HEK293 (cell line): Measurements from ENCODE around the gene NKX1-1.

Experiments used
- CTCF ChIA-PET: fragments of 350-600 bp; formaldehyde crosslinking; extraction: SDS; loops from one replicate; lab custom pipeline; 2021; ENCODE audit warnings: antibody characterized with exemption; lab: Yijun Ruan, JAX
- POLR2A ChIA-PET: fragments of 300-600 bp; formaldehyde crosslinking; extraction: SDS; loops from one replicate; lab custom pipeline; 2020; ENCODE audit warnings: antibody characterized with exemption, inconsistent platforms; lab: Yijun Ruan, JAX
- H3K27ac ChIP-seq: fragments of 200-500 bp; sonication (Bioruptor generic); 2 replicates; pipeline ENCODE4 v1.5.1; 2014; ENCODE audit warnings: low read depth, low read length, control low read depth, inconsistent platforms; ENCODE audit errors: extremely low read depth
- H3K36me3 ChIP-seq, 2 experiments: fragments of 200-500 bp in 1 of 2; sonication (Bioruptor generic) in 1 of 2; 1 replicate in 1 of 2; 2 replicates in 1 of 2; pipeline ENCODE4 v1.5.1; 2014 to 2017; ENCODE audit warnings: inconsistent platforms in 2 of 2, low read length in 2 of 2; ENCODE audit not compliant: control insufficient read depth in 2 of 2, insufficient read depth in 1 of 2
- H3K4me1 ChIP-seq: fragments of 200-500 bp; sonication (Bioruptor generic); 2 replicates; pipeline ENCODE4 v1.5.1; 2014; ENCODE audit warnings: mild to moderate bottlenecking, low read length, inconsistent platforms; ENCODE audit not compliant: control insufficient read depth, insufficient read depth
- H3K4me3 ChIP-seq: 2 replicates; pipeline ENCODE4 v1.5.1; 2011; ENCODE audit warnings: low read depth, mild to moderate bottlenecking, control low read depth, low read length, moderate library complexity
- H3K9me3 ChIP-seq: fragments of 200-500 bp; sonication (Bioruptor generic); 2 replicates; pipeline ENCODE4 v1.5.1; 2014; ENCODE audit warnings: low read depth, low read length, inconsistent platforms; ENCODE audit not compliant: control insufficient read depth, insufficient read depth
- EGR2 ChIP-seq: fragments of 450-650 bp; formaldehyde crosslinking; IDR thresholded peaks from 2 replicates; pipeline ENCODE4 v1.5.1; 2016; ENCODE audit warnings: low read depth, missing biosample characterization, missing genetic modification characterization
- KLF17 ChIP-seq: fragments of 450-650 bp; formaldehyde crosslinking; IDR thresholded peaks from 2 replicates; pipeline ENCODE4 v1.5.1; 2016; ENCODE audit warnings: missing biosample characterization, missing genetic modification characterization
- MYNN ChIP-seq: fragments of 450-650 bp; formaldehyde crosslinking; IDR thresholded peaks from 2 replicates; pipeline ENCODE4 v1.5.1; 2016; ENCODE audit warnings: missing biosample characterization, missing genetic modification characterization, borderline replicate concordance
- PATZ1 ChIP-seq: fragments of 450-650 bp; formaldehyde crosslinking; IDR thresholded peaks from 2 replicates; pipeline ENCODE4 v1.5.1; 2016; ENCODE audit warnings: missing biosample characterization, missing genetic modification characterization
- PRDM4 ChIP-seq: fragments of 450-650 bp; formaldehyde crosslinking; IDR thresholded peaks from 2 replicates; pipeline ENCODE4 v1.5.1; 2017; ENCODE audit warnings: missing biosample characterization, missing genetic modification characterization
- PRDM6 ChIP-seq: fragments of 450-650 bp; formaldehyde crosslinking; IDR thresholded peaks from 2 replicates; pipeline ENCODE4 v1.5.1; 2017; ENCODE audit warnings: missing biosample characterization, missing genetic modification characterization
- SETDB1 ChIP-seq: IDR thresholded peaks from one replicate; pipeline ENCODE4 v1.6.1; 2017; ENCODE audit warnings: mild to moderate bottlenecking, low read length, moderate library complexity, mixed read lengths; ENCODE audit not compliant: insufficient read length
- ZBTB17 ChIP-seq: fragments of 450-650 bp; formaldehyde crosslinking; IDR thresholded peaks from 2 replicates; pipeline ENCODE4 v1.5.1; 2016; ENCODE audit warnings: missing biosample characterization, missing genetic modification characterization
- ZBTB20 ChIP-seq: fragments of 450-650 bp; formaldehyde crosslinking; IDR thresholded peaks from 2 replicates; pipeline ENCODE4 v1.5.1; 2016; ENCODE audit warnings: missing biosample characterization, missing genetic modification characterization
- ZFHX2 ChIP-seq: fragments of 450-650 bp; formaldehyde crosslinking; conservative IDR thresholded peaks from 2 replicates; pipeline ENCODE4 v1.5.1; 2016; ENCODE audit warnings: missing biosample characterization, missing genetic modification characterization
- ZFP37 ChIP-seq: fragments of 450-650 bp; formaldehyde crosslinking; IDR thresholded peaks from 2 replicates; pipeline ENCODE4 v1.5.1; 2016; ENCODE audit warnings: missing biosample characterization, missing genetic modification characterization
- ZNF24 ChIP-seq: fragments of 450-650 bp; formaldehyde crosslinking; IDR thresholded peaks from 2 replicates; pipeline ENCODE4 v1.5.1; 2016; ENCODE audit warnings: missing biosample characterization, missing genetic modification characterization
- ZNF292 ChIP-seq: fragments of 450-650 bp; formaldehyde crosslinking; IDR thresholded peaks from 2 replicates; pipeline ENCODE4 v1.5.1; 2016; ENCODE audit warnings: low read depth, missing biosample characterization, missing genetic modification characterization, borderline replicate concordance
- ZNF510 ChIP-seq: fragments of 450-650 bp; formaldehyde crosslinking; IDR thresholded peaks from 2 replicates; pipeline ENCODE4 v1.5.1; 2018; ENCODE audit warnings: mild to moderate bottlenecking, missing genetic modification characterization, missing biosample characterization; ENCODE audit not compliant: insufficient replicate concordance
- ZNF513 ChIP-seq: fragments of 450-650 bp; IDR thresholded peaks from 2 replicates; pipeline ENCODE4 v1.5.1; 2018; ENCODE audit warnings: missing biosample characterization, missing genetic modification characterization
- ZNF521 ChIP-seq: fragments of 450-650 bp; formaldehyde crosslinking; IDR thresholded peaks from 2 replicates; pipeline ENCODE4 v1.5.1; 2017; ENCODE audit warnings: missing biosample characterization, mild to moderate bottlenecking, missing genetic modification characterization
- ZNF548 ChIP-seq: fragments of 450-650 bp; formaldehyde crosslinking; IDR thresholded peaks from 2 replicates; pipeline ENCODE4 v1.5.1; 2016; ENCODE audit warnings: missing biosample characterization, missing genetic modification characterization
- ZNF555 ChIP-seq: fragments of 450-650 bp; formaldehyde crosslinking; conservative IDR thresholded peaks from 2 replicates; pipeline ENCODE4 v1.5.1; 2017; ENCODE audit warnings: missing biosample characterization, mild to moderate bottlenecking, missing genetic modification characterization, inconsistent platforms
- ZNF558 ChIP-seq: fragments of 450-650 bp; formaldehyde crosslinking; IDR thresholded peaks from 2 replicates; pipeline ENCODE4 v1.5.1; 2016; ENCODE audit warnings: missing biosample characterization, missing genetic modification characterization
- ZNF624 ChIP-seq: fragments of 450-650 bp; formaldehyde crosslinking; IDR thresholded peaks from 2 replicates; pipeline ENCODE4 v1.5.1; 2017; ENCODE audit warnings: missing biosample characterization, missing genetic modification characterization
- ZNF670 ChIP-seq: fragments of 450-650 bp; formaldehyde crosslinking; IDR thresholded peaks from 2 replicates; pipeline ENCODE4 v1.5.1; 2016; ENCODE audit warnings: missing biosample characterization, missing genetic modification characterization, low read depth
- ZNF777 ChIP-seq: fragments of 450-650 bp; formaldehyde crosslinking; IDR thresholded peaks from 2 replicates; pipeline ENCODE4 v1.5.1; 2017; ENCODE audit warnings: missing biosample characterization, missing genetic modification characterization, borderline replicate concordance

NKX1-1 gene

GRCh38 chr4:1355378-1355777, 50.9 kb downstream of the NKX1-1 start:
- ChIA-PET CTCF (interaction anchor here (0.6 to 2.7 kb wide), 8 partner anchors 157 to 364 kb away, joined by 3 to 14 read pairs (median 4); no protein-coding TSS in a partner anchor), POLR2A (no interaction called here)
- H3K4me1 ChIP-seq, result no peaks in the 10 kb centered on the region
- TF ChIP-seq ZNF24, result no peak
- TF ChIP-seq PATZ1 (tag by site-specific recombination), result no peak
- no peak for TF ChIP-seq ZNF521 (tag by site-specific recombination)
- TF ChIP-seq ZNF555 (tag by site-specific recombination), result no peak
- no peak for TF ChIP-seq PRDM4 (tag by site-specific recombination)
- no peak for TF ChIP-seq ZNF558 (tag by site-specific recombination)
- TF ChIP-seq ZNF670 (tag by site-specific recombination), result no peak
- no peak for TF ChIP-seq ZNF624
- TF ChIP-seq SETDB1, result no peak
- no peak overlapping the region for H3K4me3 ChIP-seq
- no peak overlapping the region for H3K27ac ChIP-seq
- H3K9me3 ChIP-seq, result no peaks in the 10 kb centered on the region
- peaks cover 0 to 78% of the 10 kb centered on the region in 2 experiments; a peak in 1 of 3 replicates for H3K36me3 ChIP-seq

- POLR2A ChIA-PET, result no interaction called here
- TF ChIP-seq MYNN (tag by site-specific recombination) (no peak), ZNF510 (tag by site-specific recombination) (no peak), ZBTB17 (tag by site-specific recombination) (no peak), ZNF513 (tag by site-specific recombination) (no peak)
- TF ChIP-seq, all 188 proteins: peak for 0
- Histone ChIP-seq H3K27ac (no peak overlapping the region), H3K9me3 (no peaks in the 10 kb centered on the region), H3K4me1 (no peaks in the 10 kb centered on the region), H3K4me3 (no peak overlapping the region), H3K36me3 (peaks cover 0 to 79% of the 10 kb centered on the region in 2 experiments; a peak in 1 of 3 replicates)
- CTCF ChIA-PET, result interaction anchor here (1.1 to 2.7 kb wide), 5 partner anchors 158 to 275 kb away, joined by 3 to 14 read pairs (median 4); no protein-coding TSS in a partner anchor
These were observed 51.3 kb downstream of the NKX1-1 start for GRCh38 chr4:1354983-1355275.

GRCh38 chr4:1354136-1354982, 51.9 kb downstream of the NKX1-1 start:
- no peak overlapping the region for H3K27ac ChIP-seq
- no peak overlapping the region for H3K4me3 ChIP-seq
- TF ChIP-seq ZFP37 (tag by site-specific recombination) (no peak), ZNF292 (no peak), ZBTB20 (tag by site-specific recombination) (no peak), ZNF777 (tag by site-specific recombination) (no peak), KLF17 (tag by site-specific recombination) (no peak), ZBTB17 (tag by site-specific recombination) (no peak), EGR2 (tag by site-specific recombination) (peak; percentile 46; the same call in 1 of the 2 replicates), PRDM6 (tag by site-specific recombination) (no peak), ZFHX2 (tag by site-specific recombination) (peak; percentile 47; the same call in 1 of the 2 replicates), ZNF548 (tag by site-specific recombination) (no peak)
- no peaks in the 10 kb centered on the region for H3K9me3 ChIP-seq
- H3K4me1 ChIP-seq, result no peaks in the 10 kb centered on the region
- POLR2A ChIA-PET, result no interaction called here
- H3K36me3 ChIP-seq, result peaks cover 0 to 79% of the 10 kb centered on the region in 2 experiments; a peak in 1 of 3 replicates
- CTCF ChIA-PET, result interaction anchor here (1.1 to 2.7 kb wide), 5 partner anchors 11 to 275 kb away, joined by 3 to 14 read pairs (median 4); no protein-coding TSS in a partner anchor
